Measurements from ENCODE around the gene ZNF711. TPM values are rescaled to one million over a fixed set of nuclear protein-coding genes. Genes with fewer than 3 reads are reported as not detected.

The ZNF711 gene
- total RNA-seq = 31.7 and 34.1 TPM in 2 replicates
- polyA plus RNA-seq = 16.2 and 16.6 TPM in 2 replicates

- H3K27ac ChIP-seq = peak within 1 kb of the TSS; percentile 97
- 43% methylated on average over 62 of the region's 65 CpGs for WGBS (ENCODE audit: low lambda C conversion rate, missing lambda C conversion rate)
These were observed at the start of gene ZNF711, which contains the start of gene SATL1 for GRCh38 chrX:85243761-85244449. TSS of gene ZNF711 (plus strand) at chrX:85243991. CDS start at chrX:85247573, 3,582 bp downstream. TSS of gene SATL1 (minus strand) at chrX:85243779. CDS start at chrX:85108968, 134,811 bp downstream.

DNA sequence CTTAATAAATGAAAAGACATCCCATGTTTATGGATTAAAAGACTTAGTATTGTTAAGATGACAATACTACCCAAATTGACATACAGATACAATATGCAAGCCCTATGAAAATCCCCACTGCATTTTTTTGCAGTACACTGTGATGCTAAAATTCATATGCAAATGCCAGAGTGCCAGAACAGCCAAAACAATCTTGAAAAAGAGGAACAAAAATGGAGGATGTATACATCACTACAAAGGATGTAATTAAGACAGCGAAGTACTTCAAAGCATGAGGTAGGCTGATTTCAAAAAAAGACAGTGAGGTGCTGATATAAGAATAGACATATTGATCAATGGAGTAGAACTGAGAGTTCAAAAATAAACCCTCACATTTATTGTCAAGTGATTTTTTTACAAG lies 47.5 kb upstream of the ZNF711 start:
- TF ChIP-seq CTCF (IDR thresholded peaks at IDR 0.05; ENCODE audit: poor library complexity) (no peak), EZH2 (IDR thresholded peaks at IDR 0.05; ENCODE audit: borderline replicate concordance) (no peak), EZH2phosphoT487 (IDR thresholded peaks at IDR 0.05; ENCODE audit: low read depth, severe bottlenecking, unreplicated experiment) (no peak)
- H3K79me2 ChIP-seq = no peaks in the 10 kb centered on the region
- no peaks in the 10 kb centered on the region for H3K4me1 ChIP-seq (ENCODE audit: insufficient read depth)
- H3K4me2 ChIP-seq = no peak overlapping the region
- WGBS (ENCODE audit: low lambda C conversion rate, missing lambda C conversion rate) = 77% methylated on average over 1 of the region's 1 CpG
- no peaks in the 10 kb centered on the region for H3K36me3 ChIP-seq (replicated peaks; ENCODE audit: insufficient read depth, low read depth)
- no peaks in the 10 kb centered on the region for H3K9me3 ChIP-seq (ENCODE audit: low read depth)
- no peaks in the 10 kb centered on the region for H4K20me1 ChIP-seq (ENCODE audit: insufficient read depth, poor library complexity, severe bottlenecking)
- H3K9me2 ChIP-seq (replicated peaks; ENCODE audit: insufficient read depth) = no peaks in the 10 kb centered on the region
- no peak overlapping the region for H3K4me3 ChIP-seq
- no peaks in the 10 kb centered on the region for H3K27me3 ChIP-seq
- no peak overlapping the region for H2AFZ ChIP-seq
- DNase-seq (ENCODE audit: low spot score) = no peak
- H3K27ac ChIP-seq = no peak overlapping the region

More at GRCh38 chrX:85243761-85244449, at the start of gene ZNF711, which contains the start of gene SATL1:
- TF ChIP-seq CTCF (IDR thresholded peaks at IDR 0.05; ENCODE audit: poor library complexity) (no peak), EZH2 (IDR thresholded peaks at IDR 0.05; ENCODE audit: borderline replicate concordance) (no peak), EZH2phosphoT487 (IDR thresholded peaks at IDR 0.05; ENCODE audit: low read depth, severe bottlenecking, unreplicated experiment) (no peak)
- Histone ChIP-seq H2AFZ (peak within 1 kb of the TSS; percentile 83), H4K20me1 (ENCODE audit: insufficient read depth, poor library complexity, severe bottlenecking) (no peaks in the 10 kb centered on the region), H3K27me3 (no peaks in the 10 kb centered on the region), H3K79me2 (peaks cover 35% of the 10 kb centered on the region), H3K4me3 (peak within 1 kb of the TSS; percentile 52), H3K36me3 (replicated peaks; ENCODE audit: insufficient read depth, low read depth) (no peaks in the 10 kb centered on the region), H3K4me2 (peak within 1 kb of the TSS; percentile 67), H3K4me1 (ENCODE audit: insufficient read depth) (no peaks in the 10 kb centered on the region), H3K9me2 (replicated peaks; ENCODE audit: insufficient read depth) (no peaks in the 10 kb centered on the region), H3K9me3 (ENCODE audit: low read depth) (no peaks in the 10 kb centered on the region)
- peak; percentile 85 for DNase-seq (ENCODE audit: low spot score)

GRCh38 chrX:85203461-85203970 lies 40.3 kb upstream of the ZNF711 start:
- H3K36me3 ChIP-seq (replicated peaks; ENCODE audit: insufficient read depth, low read depth) = no peaks in the 10 kb centered on the region
- DNase-seq (ENCODE audit: low spot score) = no peak
- H3K9me3 ChIP-seq (ENCODE audit: low read depth) = no peaks in the 10 kb centered on the region
- H2AFZ ChIP-seq = no peak overlapping the region
- no peak for TF ChIP-seq EZH2phosphoT487 (IDR thresholded peaks at IDR 0.05; ENCODE audit: low read depth, severe bottlenecking, unreplicated experiment)
- no peak for TF ChIP-seq EZH2 (IDR thresholded peaks at IDR 0.05; ENCODE audit: borderline replicate concordance)
- no peak for TF ChIP-seq CTCF (IDR thresholded peaks at IDR 0.05; ENCODE audit: poor library complexity)
- 84% methylated on average over 8 of the region's 8 CpGs for WGBS (ENCODE audit: low lambda C conversion rate, missing lambda C conversion rate)
- no peaks in the 10 kb centered on the region for H4K20me1 ChIP-seq (ENCODE audit: insufficient read depth, poor library complexity, severe bottlenecking)
- no peaks in the 10 kb centered on the region for H3K27me3 ChIP-seq
- no peak overlapping the region for H3K4me3 ChIP-seq
- no peak overlapping the region for H3K4me2 ChIP-seq
- no peaks in the 10 kb centered on the region for H3K4me1 ChIP-seq (ENCODE audit: insufficient read depth)
- H3K9me2 ChIP-seq (replicated peaks; ENCODE audit: insufficient read depth) = no peaks in the 10 kb centered on the region
- no peaks in the 10 kb centered on the region for H3K79me2 ChIP-seq
- H3K27ac ChIP-seq = no peak overlapping the region
